GM12892 (cell line): ENCODE results near the gene SYNGR1.
"Not testable (repeated sequence)": the region's sequence is repeated elsewhere in the genome, so short reads cannot be mapped to it uniquely, and the experiment has no call there.

Experiments used
- DNase-seq: peaks from one replicate; pipeline ENCODE4 v3.0.0; 2011; ENCODE audit not compliant: insufficient read length
- FAIRE-seq: peaks from 2 replicates; lab custom pipeline; 2011; peaks lifted over from hg19 to GRCh38; lab: Jason Lieb, UNC
- POLR2A ChIP-seq: IDR thresholded peaks from 2 replicates; pipeline ENCODE4 v1.6.1; 2011; ENCODE audit warnings: low read depth, low read length, control low read depth
- POLR2AphosphoS5 ChIP-seq: IDR thresholded peaks from 2 replicates; pipeline ENCODE4 v1.6.1; 2011; ENCODE audit warnings: low read depth, low read length, control low read depth
- TAF1 ChIP-seq: IDR thresholded peaks from 2 replicates; pipeline ENCODE4 v1.6.1; 2011; ENCODE audit warnings: low read depth, mild to moderate bottlenecking, control low read depth, low read length, borderline replicate concordance

The SYNGR1 gene

GRCh38 chr22:39388261-39389011 lies 38.6 kb downstream of the SYNGR1 start:
- DNase-seq = peak; percentile 77
- FAIRE-seq = peak; percentile 90
- no peak for TF ChIP-seq POLR2A
- no peak for TF ChIP-seq POLR2AphosphoS5
- TF ChIP-seq TAF1 = no peak

GRCh38 chr22:39389420-39389819 lies 39.6 kb downstream of the SYNGR1 start:
- no peak for FAIRE-seq

GRCh38 chr22:39392341-39392948 lies 42.7 kb downstream of the SYNGR1 start:
- no peak for FAIRE-seq
- TF ChIP-seq TAF1 = no peak
- no peak for TF ChIP-seq POLR2A
- no peak for TF ChIP-seq POLR2AphosphoS5
- no peak for DNase-seq

More at GRCh38 chr22:39389420-39389819, 39.6 kb downstream of the SYNGR1 start:
- TF ChIP-seq POLR2AphosphoS5 (no peak), TAF1 (no peak), POLR2A (no peak)
- DNase-seq = no peak

- TF ChIP-seq POLR2A = no peak
- no peak for TF ChIP-seq TAF1
- TF ChIP-seq POLR2AphosphoS5 = no peak
- DNase-seq = no peak
- FAIRE-seq = no peak
Observed at GRCh38 chr22:39395936-39396796, 46.4 kb downstream of the SYNGR1 start.

- no peak for TF ChIP-seq POLR2AphosphoS5
- TF ChIP-seq TAF1 = no peak
- no peak for TF ChIP-seq POLR2A
- FAIRE-seq (no peak), DNase-seq (no peak)
Observed at GRCh38 chr22:39396797-39397195, 47.0 kb downstream of the SYNGR1 start.

GRCh38 chr22:39401301-39401631 lies 51.5 kb downstream of the SYNGR1 start:
- FAIRE-seq (no peak), DNase-seq (no peak)
- TF ChIP-seq POLR2A (no peak), TAF1 (no peak), POLR2AphosphoS5 (no peak)

GRCh38 chr22:39405346-39406085 lies 55.7 kb downstream of the SYNGR1 start:
- DNase-seq = no peak
- FAIRE-seq = no peak
- no peak for TF ChIP-seq POLR2A
- TF ChIP-seq TAF1 = no peak
- no peak for TF ChIP-seq POLR2AphosphoS5

GRCh38 chr22:39408173-39408572 lies 58.4 kb downstream of the SYNGR1 start:
- DNase-seq (no peak), FAIRE-seq (peak; percentile 44)
- no peak for TF ChIP-seq POLR2A
- no peak for TF ChIP-seq POLR2AphosphoS5
- no peak for TF ChIP-seq TAF1

- TF ChIP-seq POLR2AphosphoS5 (no peak), TAF1 (no peak)
- DNase-seq = no peak
- FAIRE-seq = no peak
Observed at GRCh38 chr22:39408807-39409206, 59.0 kb downstream of the SYNGR1 start.

- DNase-seq (no peak), FAIRE-seq (no peak)
- TF ChIP-seq POLR2A = no peak
- no peak for TF ChIP-seq TAF1
- TF ChIP-seq POLR2AphosphoS5 = no peak
Observed at GRCh38 chr22:39409516-39410029, 59.8 kb downstream of the SYNGR1 start.

DNA sequence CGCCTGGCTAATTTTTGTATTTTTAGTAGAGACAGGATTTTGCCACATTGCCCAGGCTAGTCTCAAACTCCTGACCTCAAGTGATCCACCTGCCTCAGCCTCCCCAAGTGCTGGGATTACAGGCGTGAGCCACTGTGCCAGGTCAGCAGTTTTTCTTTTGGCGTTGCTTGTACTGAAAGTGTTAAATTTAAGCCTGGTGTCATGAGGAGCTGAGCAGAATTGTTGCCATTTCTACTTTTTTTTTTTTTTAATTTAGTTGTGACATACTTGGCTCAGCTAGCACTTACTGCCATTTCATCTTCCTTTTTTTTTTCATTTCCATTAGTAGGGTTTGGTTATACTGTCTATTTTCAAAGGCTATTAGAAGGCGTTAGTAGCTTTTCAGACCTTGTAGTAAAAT lies 60.5 kb downstream of the SYNGR1 start:
- DNase-seq (no peak), FAIRE-seq (no peak)
- TF ChIP-seq POLR2A (no peak), POLR2AphosphoS5 (no peak), TAF1 (no peak)

GRCh38 chr22:39411828-39412365 lies 62.1 kb downstream of the SYNGR1 start:
- FAIRE-seq, DNase-seq: not testable (repeated sequence)

DNA sequence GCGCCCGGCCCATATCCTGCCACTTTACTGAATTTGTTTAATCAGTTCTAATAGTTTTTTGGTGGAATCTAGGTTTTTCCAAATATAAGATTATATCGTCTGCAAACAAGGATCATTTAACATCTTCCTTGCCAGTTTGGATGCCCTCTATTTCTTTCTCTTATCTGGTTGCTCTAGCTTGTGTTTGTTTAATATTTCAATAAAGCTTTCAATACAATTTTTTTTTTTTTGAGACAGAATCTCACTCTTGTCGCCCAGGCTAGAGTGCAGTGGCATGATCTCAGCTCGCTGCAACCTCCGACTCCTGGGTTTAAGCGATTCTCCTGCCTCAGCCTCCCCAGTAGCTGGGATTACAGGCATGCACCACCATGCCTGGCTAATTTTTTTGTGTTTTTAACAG lies 63.4 kb downstream of the SYNGR1 start:
- not testable (repeated sequence) for DNase-seq, FAIRE-seq
